Dendritic cell treated with granulocyte-macrophage colony-stimulating factor and Interleukin-4, amounts not matched to agents 40 ng/mL and 50 ng/mL, for 4 days (primary cell): Measurements from ENCODE around the gene AGRP.

Experiments used
- H3K27ac Mint-ChIP-seq: one replicate; pipeline ENCODE4 v1.8.0; 2022; ENCODE audit warnings: mild to moderate bottlenecking, mixed read lengths
- H3K27me3 Mint-ChIP-seq: one replicate; pipeline ENCODE4 v1.8.0; 2022; ENCODE audit warnings: mild to moderate bottlenecking, mixed read lengths
- H3K36me3 Mint-ChIP-seq: one replicate; pipeline ENCODE4 v1.8.0; 2022; ENCODE audit warnings: low read depth, mixed read lengths
- H3K4me1 Mint-ChIP-seq: one replicate; pipeline ENCODE4 v1.8.0; 2022; ENCODE audit warnings: low read depth, mixed read lengths
- H3K4me3 Mint-ChIP-seq: one replicate; pipeline ENCODE4 v1.8.0; 2022; ENCODE audit warnings: mild to moderate bottlenecking, moderate library complexity, mixed read lengths
- H3K9me3 Mint-ChIP-seq: one replicate; pipeline ENCODE4 v1.8.0; 2022; ENCODE audit warnings: mixed read lengths
- intact Hi-C: fragments of 100-400 bp; cut with micrococcal nuclease; formaldehyde crosslinking; loops from one replicate; pipeline ENCODE4 v1.15.0; 2022

Gene AGRP

DNA sequence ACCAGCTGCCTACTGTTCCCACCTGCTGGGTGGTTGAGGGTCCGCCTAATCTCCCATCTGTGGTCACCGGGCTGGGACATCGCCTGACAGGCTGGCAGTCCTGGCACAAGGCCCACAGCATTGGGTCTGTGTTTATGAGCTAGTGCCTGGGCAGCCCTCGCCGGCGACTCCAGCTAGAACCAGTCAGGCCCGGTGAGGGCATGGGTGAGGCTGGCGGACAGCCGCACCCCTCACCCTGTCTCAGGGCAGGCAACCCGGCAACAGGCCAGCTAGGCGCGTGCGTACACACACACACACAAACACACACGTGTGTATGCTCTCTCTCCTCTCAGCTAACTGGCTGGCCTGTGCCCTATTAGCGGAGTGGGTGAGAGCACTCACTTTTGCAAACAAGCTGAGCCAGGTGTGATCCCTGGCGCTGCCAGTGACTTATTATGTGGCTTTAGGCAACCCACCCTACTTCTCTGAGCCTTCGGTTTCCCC lies 42.0 kb downstream of the AGRP start:
- intact Hi-C loops: no loop called here
- no peak overlapping the region for H3K4me3 Mint-ChIP-seq
- no peaks in the 10 kb centered on the region for H3K27me3 Mint-ChIP-seq
- H3K4me1 Mint-ChIP-seq: peaks cover 32% of the 10 kb centered on the region
- H3K27ac Mint-ChIP-seq: no peak overlapping the region
- peaks cover 100% of the 10 kb centered on the region for H3K36me3 Mint-ChIP-seq
- no peaks in the 10 kb centered on the region for H3K9me3 Mint-ChIP-seq

DNA sequence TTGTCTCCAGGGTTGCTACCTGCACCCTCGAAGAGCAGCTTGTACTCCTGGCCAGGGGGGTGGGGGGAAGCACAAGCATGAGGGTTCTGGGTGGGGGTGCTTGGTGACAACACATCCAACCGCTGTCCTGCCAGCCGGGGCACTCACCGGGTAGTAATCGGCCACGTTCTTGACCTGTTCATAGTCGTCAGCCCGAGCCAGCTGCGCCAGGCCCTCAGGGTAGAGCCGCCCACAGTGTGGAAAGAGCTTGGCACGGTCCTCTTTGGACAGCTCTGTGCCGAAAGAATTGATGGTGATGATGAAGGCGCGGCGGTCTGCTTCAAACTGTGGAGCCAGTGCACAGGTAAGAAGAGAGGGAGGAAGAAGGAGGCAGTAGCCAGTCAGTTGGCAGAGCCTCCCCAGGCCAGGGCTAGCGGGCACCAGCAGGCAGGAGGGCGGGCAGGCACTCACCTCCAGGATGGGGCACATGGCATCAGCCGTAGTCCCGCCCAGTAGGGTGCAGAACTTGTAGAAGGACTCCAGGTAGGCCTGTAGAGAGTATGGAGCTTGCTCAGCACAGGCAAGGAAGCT lies 44.4 kb downstream of the AGRP start:
- no peak overlapping the region for H3K4me3 Mint-ChIP-seq
- intact Hi-C loops: no loop called here
- H3K27ac Mint-ChIP-seq: no peak overlapping the region
- peaks cover 5% of the 10 kb centered on the region for H3K27me3 Mint-ChIP-seq
- H3K4me1 Mint-ChIP-seq: peaks cover 43% of the 10 kb centered on the region
- H3K9me3 Mint-ChIP-seq: no peaks in the 10 kb centered on the region
- peaks cover 92% of the 10 kb centered on the region for H3K36me3 Mint-ChIP-seq

- Mint-ChIP-seq H3K36me3 (peaks cover 92% of the 10 kb centered on the region), H3K4me3 (no peak overlapping the region), H3K4me1 (peaks cover 47% of the 10 kb centered on the region), H3K9me3 (no peaks in the 10 kb centered on the region), H3K27ac (no peak overlapping the region), H3K27me3 (peaks cover 11% of the 10 kb centered on the region)
- intact Hi-C loops: no loop called here
Measured at GRCh38 chr16:67438098-67438791, 45.1 kb downstream of the AGRP start.

GRCh38 chr16:67437513-67437912 lies 45.8 kb downstream of the AGRP start:
- no peak overlapping the region for H3K27ac Mint-ChIP-seq
- peaks cover 19% of the 10 kb centered on the region for H3K27me3 Mint-ChIP-seq
- H3K36me3 Mint-ChIP-seq: peaks cover 92% of the 10 kb centered on the region
- H3K4me1 Mint-ChIP-seq: peaks cover 55% of the 10 kb centered on the region
- H3K4me3 Mint-ChIP-seq: no peak overlapping the region
- intact Hi-C loops: no loop called here
- no peaks in the 10 kb centered on the region for H3K9me3 Mint-ChIP-seq

DNA sequence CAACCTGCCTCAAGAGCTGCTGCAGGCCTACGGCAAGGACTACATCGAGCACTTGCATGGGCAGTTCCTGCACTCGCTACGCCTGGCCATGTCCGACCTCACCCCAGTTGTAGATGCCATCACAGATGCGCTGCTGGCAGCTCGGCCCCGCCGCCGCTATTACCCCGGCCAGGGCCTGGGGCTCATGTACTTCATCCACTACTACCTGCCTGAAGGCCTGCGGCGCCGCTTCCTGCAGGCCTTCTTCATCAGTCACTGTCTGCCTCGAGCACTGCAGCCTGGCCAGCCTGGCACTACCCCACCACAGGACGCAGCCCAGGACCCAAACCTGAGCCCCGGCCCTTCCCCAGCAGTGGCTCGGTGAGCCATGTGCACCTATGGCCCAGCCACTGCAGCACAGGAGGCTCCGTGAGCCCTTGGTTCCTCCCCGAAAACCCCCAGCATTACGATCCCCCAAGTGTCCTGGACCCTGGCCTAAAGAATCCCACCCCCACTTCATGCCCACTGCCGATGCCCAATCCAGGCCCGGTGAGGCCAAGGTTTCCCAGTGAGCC lies 46.6 kb downstream of the AGRP start:
- Mint-ChIP-seq H3K4me3 (no peak overlapping the region), H3K36me3 (peaks cover 87% of the 10 kb centered on the region), H3K27ac (no peak overlapping the region), H3K9me3 (no peaks in the 10 kb centered on the region), H3K4me1 (peaks cover 62% of the 10 kb centered on the region), H3K27me3 (peaks cover 26% of the 10 kb centered on the region)
- intact Hi-C loops: no loop called here

GRCh38 chr16:67435758-67436164 lies 47.6 kb downstream of the AGRP start:
- peaks cover 29% of the 10 kb centered on the region for H3K27me3 Mint-ChIP-seq
- peaks cover 67% of the 10 kb centered on the region for H3K4me1 Mint-ChIP-seq
- no peaks in the 10 kb centered on the region for H3K9me3 Mint-ChIP-seq
- peaks cover 77% of the 10 kb centered on the region for H3K36me3 Mint-ChIP-seq
- H3K4me3 Mint-ChIP-seq: no peak overlapping the region
- intact Hi-C loops: no loop called here
- H3K27ac Mint-ChIP-seq: peak overlapping the region; percentile 48

DNA sequence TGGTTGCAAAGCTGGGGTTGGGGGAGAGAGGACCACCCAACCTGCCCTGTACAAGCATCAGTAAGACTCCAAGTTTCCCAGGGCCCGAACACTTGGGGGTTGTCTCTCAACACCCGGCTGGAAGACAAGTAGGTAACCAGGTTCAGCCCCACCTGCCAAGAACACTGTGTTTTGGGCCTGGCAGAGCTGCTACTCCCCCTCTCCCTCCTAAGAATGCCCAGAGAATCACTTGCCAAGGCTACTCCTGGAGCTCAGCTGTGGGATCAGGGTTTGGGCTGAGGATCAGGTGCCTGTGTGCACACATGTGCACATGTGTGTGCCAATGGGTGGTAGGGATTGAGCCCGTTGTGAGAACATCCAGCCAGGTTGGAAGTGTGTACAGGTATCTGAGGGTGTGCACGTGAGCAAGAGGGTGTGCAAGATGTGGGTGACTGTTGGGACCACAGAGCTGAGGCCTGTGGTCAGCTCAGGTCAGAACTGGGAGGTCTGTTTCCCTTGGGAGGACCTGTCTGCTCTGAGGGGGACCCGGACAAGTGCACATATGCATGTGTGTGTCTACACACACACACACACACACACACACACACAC lies 50.1 kb downstream of the AGRP start:
- Mint-ChIP-seq H3K4me3 (no peak overlapping the region), H3K36me3 (peaks cover 52% of the 10 kb centered on the region), H3K9me3 (no peaks in the 10 kb centered on the region), H3K4me1 (peaks cover 71% of the 10 kb centered on the region), H3K27ac (no peak overlapping the region), H3K27me3 (peaks cover 51% of the 10 kb centered on the region)
- intact Hi-C loops: no loop called here
